ENCODE data around the gene C6orf62. TPM values are rescaled to one million over a fixed set of nuclear protein-coding genes. Genes with fewer than 3 reads are reported as not detected.
"Not testable (repeated sequence)": the region's sequence is repeated elsewhere in the genome, so short reads cannot be mapped to it uniquely, and the experiment has no call there.

Gene C6orf62
- total and polyA plus RNA-seq, 2 of the 4 experiments (the other 2 are of a cell fraction): 47.5 to 50.7 TPM

DNA sequence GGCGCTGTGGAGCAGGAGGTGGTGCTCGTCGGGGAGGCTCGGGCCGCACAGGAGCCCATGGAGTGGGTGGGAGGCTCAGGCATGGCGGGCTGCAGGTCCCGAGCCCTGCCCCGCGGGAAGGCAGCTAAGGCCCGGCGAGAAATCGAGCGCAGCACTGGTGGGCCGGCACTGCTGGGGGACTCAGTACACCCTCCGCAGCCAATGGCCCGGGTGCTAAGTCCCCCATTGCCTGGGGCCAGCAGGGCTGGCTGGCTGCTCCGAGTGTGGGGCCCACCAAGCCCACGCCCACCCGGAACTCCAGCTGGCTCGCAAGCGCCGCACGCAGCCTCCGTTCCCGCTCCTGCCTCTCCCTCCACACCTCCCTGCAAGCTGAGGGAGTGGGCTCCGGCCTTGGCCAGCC, 47.0 kb upstream of the C6orf62 start:
- H3K9me1 ChIP-seq (ENCODE audit: insufficient read depth, low read length); POLR2A ChIA-PET (ENCODE audit: unreplicated experiment); H2BK5ac ChIP-seq (ENCODE audit: low read depth, low read length, poor library complexity, severe bottlenecking); H3K4me2 ChIP-seq (ENCODE audit: low read depth, low read length); H2AK5ac ChIP-seq (ENCODE audit: low read depth, low read length); H3K14ac ChIP-seq (replicated peaks; ENCODE audit: low read depth, low read length); H2AK9ac ChIP-seq (replicated peaks; ENCODE audit: low read depth, low read length, poor library complexity); H3K9me3 ChIP-seq (ENCODE audit: control insufficient read depth, insufficient read depth, low read length); H3K23ac ChIP-seq (ENCODE audit: low read depth, low read length); dilution Hi-C loops (cut with HindIII; ENCODE audit: low sequenced_read_pairs, unreplicated experiment); BruUV-seq (replicated peaks); H2BK120ac ChIP-seq (ENCODE audit: low read depth, low read length); H4K5ac ChIP-seq (ENCODE audit: low read depth, low read length); H3K4me3 ChIP-seq (ENCODE audit: insufficient read depth, low read depth, low read length); H2AFZ ChIP-seq (replicated peaks; ENCODE audit: low read length, poor library complexity); DNase-seq; H3K56ac ChIP-seq (ENCODE audit: extremely low read depth, insufficient read depth, low read length); H3K27ac ChIP-seq (ENCODE audit: insufficient read depth, low read length); H3K27me3 ChIP-seq (ENCODE audit: control insufficient read depth, insufficient read depth, low read length); H3K18ac ChIP-seq (ENCODE audit: low read depth, low read length); H2BK15ac ChIP-seq (ENCODE audit: low read depth, low read length); H4K91ac ChIP-seq (ENCODE audit: insufficient read depth, low read depth, low read length); H3K9ac ChIP-seq (ENCODE audit: low read depth, low read length); H3K36me3 ChIP-seq (ENCODE audit: control insufficient read depth, insufficient read depth, low read length); ATAC-seq (ENCODE audit: low read depth); H3K4ac ChIP-seq (ENCODE audit: low read depth, low read length); H4K8ac ChIP-seq (ENCODE audit: low read depth in 2 of 2, low read length in 2 of 2); H3K4me1 ChIP-seq (ENCODE audit: control insufficient read depth, insufficient read depth, low read length); H2BK20ac ChIP-seq (ENCODE audit: low read depth, low read length); CTCF ChIA-PET; H3K79me1 ChIP-seq (ENCODE audit: low read depth in 1 of 2, low read length in 2 of 2); H4K20me1 ChIP-seq (ENCODE audit: insufficient read depth, low read length): not testable (repeated sequence)
- in situ Hi-C loops (cut with MboI; ENCODE audit: low sequenced_read_pairs): loop anchor here (5.0 kb wide), 1 partner anchor 54 kb away; no protein-coding TSS in a partner anchor
- intact Hi-C loops (cut with micrococcal nuclease): loop anchor here (1.0 to 10.0 kb wide), 3 partner anchors 45 to 481 kb away; no protein-coding TSS in a partner anchor
- WGBS, 2 experiments (ENCODE audit: extremely low coverage in 2 of 2, insufficient read length in 1 of 2): no CpG with 5 or more reads among the region's 26 CpGs

- H3K4me3 ChIP-seq (ENCODE audit: insufficient read depth, low read depth, low read length); H3K36me3 ChIP-seq (ENCODE audit: control insufficient read depth, insufficient read depth, low read length); H3K9ac ChIP-seq (ENCODE audit: low read depth, low read length); H3K4me2 ChIP-seq (ENCODE audit: low read depth, low read length); ATAC-seq (ENCODE audit: low read depth); H3K56ac ChIP-seq (ENCODE audit: extremely low read depth, insufficient read depth, low read length); POLR2A ChIA-PET (ENCODE audit: unreplicated experiment); H2BK5ac ChIP-seq (ENCODE audit: low read depth, low read length, poor library complexity, severe bottlenecking); H3K9me3 ChIP-seq (ENCODE audit: control insufficient read depth, insufficient read depth, low read length); DNase-seq; H3K4ac ChIP-seq (ENCODE audit: low read depth, low read length); H3K14ac ChIP-seq (replicated peaks; ENCODE audit: low read depth, low read length); H4K20me1 ChIP-seq (ENCODE audit: insufficient read depth, low read length); H3K4me1 ChIP-seq (ENCODE audit: control insufficient read depth, insufficient read depth, low read length); H4K5ac ChIP-seq (ENCODE audit: low read depth, low read length); BruUV-seq (replicated peaks); H2BK20ac ChIP-seq (ENCODE audit: low read depth, low read length); H4K91ac ChIP-seq (ENCODE audit: insufficient read depth, low read depth, low read length); H3K23ac ChIP-seq (ENCODE audit: low read depth, low read length); dilution Hi-C loops (cut with HindIII; ENCODE audit: low sequenced_read_pairs, unreplicated experiment); H2BK120ac ChIP-seq (ENCODE audit: low read depth, low read length); H3K18ac ChIP-seq (ENCODE audit: low read depth, low read length); H3K79me1 ChIP-seq (ENCODE audit: low read depth in 1 of 2, low read length in 2 of 2); H2BK15ac ChIP-seq (ENCODE audit: low read depth, low read length); H4K8ac ChIP-seq (ENCODE audit: low read depth in 2 of 2, low read length in 2 of 2); H3K9me1 ChIP-seq (ENCODE audit: insufficient read depth, low read length); H2AFZ ChIP-seq (replicated peaks; ENCODE audit: low read length, poor library complexity); H3K27me3 ChIP-seq (ENCODE audit: control insufficient read depth, insufficient read depth, low read length); H2AK5ac ChIP-seq (ENCODE audit: low read depth, low read length); H2AK9ac ChIP-seq (replicated peaks; ENCODE audit: low read depth, low read length, poor library complexity); H3K27ac ChIP-seq (ENCODE audit: insufficient read depth, low read length): not testable (repeated sequence)
- 91% methylated on average over 6 of the region's 20 CpGs; no CpG with 5 or more reads in 1 of the 2 experiments for WGBS, 2 experiments (ENCODE audit: extremely low coverage in 2 of 2, insufficient read length in 1 of 2)
- CTCF ChIA-PET: interaction anchor here (1.1 kb wide), 1 partner anchor 184 kb away, joined by 7 read pairs; no protein-coding TSS in a partner anchor
- in situ Hi-C loops (cut with MboI; ENCODE audit: low sequenced_read_pairs): loop anchor here (5.0 kb wide), 2 partner anchors 53 to 183 kb away; no protein-coding TSS in a partner anchor
- intact Hi-C loops (cut with micrococcal nuclease): loop anchor here (10.0 kb wide), 1 partner anchor 480 kb away; no protein-coding TSS in a partner anchor
These were observed 46.2 kb upstream of the C6orf62 start for GRCh38 chr6:24764833-24765828.

Measured in IMR-90 (cell line).